HEK293 (cell line): ENCODE data around the gene MBP.

Experiments
- CTCF ChIA-PET: fragments of 350-600 bp; formaldehyde crosslinking; extraction: SDS; loops from one replicate; lab custom pipeline; 2021; ENCODE audit warnings: antibody characterized with exemption; lab: Yijun Ruan, JAX
- POLR2A ChIA-PET: fragments of 300-600 bp; formaldehyde crosslinking; extraction: SDS; loops from one replicate; lab custom pipeline; 2020; ENCODE audit warnings: antibody characterized with exemption, inconsistent platforms; lab: Yijun Ruan, JAX
- H3K27ac ChIP-seq: fragments of 200-500 bp; sonication (Bioruptor generic); 2 replicates; pipeline ENCODE4 v1.5.1; 2014; ENCODE audit warnings: low read depth, low read length, control low read depth, inconsistent platforms; ENCODE audit errors: extremely low read depth
- H3K36me3 ChIP-seq, 2 experiments: fragments of 200-500 bp in 1 of 2; sonication (Bioruptor generic) in 1 of 2; 1 replicate in 1 of 2; 2 replicates in 1 of 2; pipeline ENCODE4 v1.5.1; 2014 to 2017; ENCODE audit warnings: inconsistent platforms in 2 of 2, low read length in 2 of 2; ENCODE audit not compliant: control insufficient read depth in 2 of 2, insufficient read depth in 1 of 2
- H3K4me1 ChIP-seq: fragments of 200-500 bp; sonication (Bioruptor generic); 2 replicates; pipeline ENCODE4 v1.5.1; 2014; ENCODE audit warnings: mild to moderate bottlenecking, low read length, inconsistent platforms; ENCODE audit not compliant: control insufficient read depth, insufficient read depth
- H3K4me3 ChIP-seq: 2 replicates; pipeline ENCODE4 v1.5.1; 2011; ENCODE audit warnings: low read depth, mild to moderate bottlenecking, control low read depth, low read length, moderate library complexity
- H3K9me3 ChIP-seq: fragments of 200-500 bp; sonication (Bioruptor generic); 2 replicates; pipeline ENCODE4 v1.5.1; 2014; ENCODE audit warnings: low read depth, low read length, inconsistent platforms; ENCODE audit not compliant: control insufficient read depth, insufficient read depth
- EGR2 ChIP-seq: fragments of 450-650 bp; formaldehyde crosslinking; IDR thresholded peaks from 2 replicates; pipeline ENCODE4 v1.5.1; 2016; ENCODE audit warnings: low read depth, missing biosample characterization, missing genetic modification characterization
- GLI2 ChIP-seq: fragments of 450-650 bp; formaldehyde crosslinking; IDR thresholded peaks from 2 replicates; pipeline ENCODE4; 2017; ENCODE audit warnings: missing biosample characterization, missing genetic modification characterization, low read depth, borderline replicate concordance
- HOXC10 ChIP-seq: sonication (generic); formaldehyde crosslinking; IDR thresholded peaks from 2 replicates; pipeline ENCODE4 v1.8.1; 2023; ENCODE audit warnings: mild to moderate bottlenecking, missing genetic modification reagents
- IKZF3 ChIP-seq: fragments of 450-650 bp; IDR thresholded peaks from 2 replicates; pipeline ENCODE4 v1.5.0; 2018; ENCODE audit warnings: missing biosample characterization, mild to moderate bottlenecking, missing genetic modification characterization, moderate library complexity
- KLF10 ChIP-seq: fragments of 450-650 bp; IDR thresholded peaks from 2 replicates; pipeline ENCODE4 v1.5.1; 2018; ENCODE audit warnings: missing biosample characterization, mild to moderate bottlenecking, missing genetic modification characterization
- TCF7L2 ChIP-seq: IDR thresholded peaks from 2 replicates; pipeline ENCODE4 v1.6.1; 2011; ENCODE audit warnings: low read depth, mild to moderate bottlenecking, inconsistent platforms, low read length, moderate library complexity, borderline replicate concordance
- ZFHX2 ChIP-seq: fragments of 450-650 bp; formaldehyde crosslinking; conservative IDR thresholded peaks from 2 replicates; pipeline ENCODE4 v1.5.1; 2016; ENCODE audit warnings: missing biosample characterization, missing genetic modification characterization
- ZNF114 ChIP-seq: fragments of 450-650 bp; formaldehyde crosslinking; IDR thresholded peaks from 2 replicates; pipeline ENCODE4 v1.5.0; 2017; ENCODE audit warnings: missing biosample characterization, missing genetic modification characterization
- ZNF16 ChIP-seq: fragments of 450-650 bp; formaldehyde crosslinking; IDR thresholded peaks from 2 replicates; pipeline ENCODE4 v1.5.1; 2016; ENCODE audit warnings: low read depth, missing biosample characterization, missing genetic modification characterization
- ZNF169 ChIP-seq: fragments of 450-650 bp; formaldehyde crosslinking; IDR thresholded peaks from 2 replicates; pipeline ENCODE4 v1.5.1; 2016; ENCODE audit warnings: missing biosample characterization, missing genetic modification characterization
- ZNF548 ChIP-seq: fragments of 450-650 bp; formaldehyde crosslinking; IDR thresholded peaks from 2 replicates; pipeline ENCODE4 v1.5.1; 2016; ENCODE audit warnings: missing biosample characterization, missing genetic modification characterization
- ZNF560 ChIP-seq: fragments of 450-650 bp; formaldehyde crosslinking; IDR thresholded peaks from 2 replicates; pipeline ENCODE4 v1.5.1; 2017; ENCODE audit warnings: missing biosample characterization, missing genetic modification characterization, borderline replicate concordance
- ZNF561 ChIP-seq: fragments of 450-650 bp; IDR thresholded peaks from 2 replicates; pipeline ENCODE4 v1.5.1; 2018; ENCODE audit warnings: missing biosample characterization, missing genetic modification characterization, borderline replicate concordance
- ZNF660 ChIP-seq: fragments of 450-650 bp; IDR thresholded peaks from 2 replicates; pipeline ENCODE4 v1.5.1; 2018; ENCODE audit warnings: missing biosample characterization, mild to moderate bottlenecking, missing genetic modification characterization
- ZNF830 ChIP-seq: fragments of 450-650 bp; IDR thresholded peaks from 2 replicates; pipeline ENCODE4 v1.5.0; 2018; ENCODE audit warnings: missing biosample characterization, missing genetic modification characterization, low read depth, mild to moderate bottlenecking, moderate library complexity
- ZSCAN30 ChIP-seq: fragments of 450-650 bp; IDR thresholded peaks from 2 replicates; pipeline ENCODE4 v1.5.1; 2018; ENCODE audit warnings: missing biosample characterization, mild to moderate bottlenecking, missing genetic modification characterization, moderate library complexity
- TF ChIP-seq, protein P1 (sequence below): fragments of 450-650 bp; formaldehyde crosslinking; IDR thresholded peaks from 2 replicates; pipeline ENCODE4 v1.5.1; 2016; ENCODE audit warnings: missing biosample characterization, missing genetic modification characterization
- TF ChIP-seq, protein P2 (sequence below): fragments of 450-650 bp; formaldehyde crosslinking; IDR thresholded peaks from 2 replicates; pipeline ENCODE4 v1.5.1; 2016; ENCODE audit warnings: missing biosample characterization, missing genetic modification characterization
- TF ChIP-seq, protein P3 (sequence below): fragments of 450-650 bp; formaldehyde crosslinking; IDR thresholded peaks from 2 replicates; pipeline ENCODE4 v1.5.1; 2016; ENCODE audit warnings: missing biosample characterization, missing genetic modification characterization
- TF ChIP-seq, protein P4 (sequence below): fragments of 450-650 bp; formaldehyde crosslinking; IDR thresholded peaks from 2 replicates; pipeline ENCODE4 v1.5.1; 2016; ENCODE audit warnings: missing biosample characterization, missing genetic modification characterization, borderline replicate concordance
- TF ChIP-seq, protein P5 (sequence below): fragments of 450-650 bp; formaldehyde crosslinking; IDR thresholded peaks from 2 replicates; pipeline ENCODE4 v1.5.1; 2016; ENCODE audit warnings: missing biosample characterization, missing genetic modification characterization
- TF ChIP-seq, protein P6 (sequence below): fragments of 450-650 bp; formaldehyde crosslinking; IDR thresholded peaks from 2 replicates; pipeline ENCODE4 v1.5.1; 2016; ENCODE audit warnings: missing biosample characterization, missing genetic modification characterization

The MBP gene

DNA sequence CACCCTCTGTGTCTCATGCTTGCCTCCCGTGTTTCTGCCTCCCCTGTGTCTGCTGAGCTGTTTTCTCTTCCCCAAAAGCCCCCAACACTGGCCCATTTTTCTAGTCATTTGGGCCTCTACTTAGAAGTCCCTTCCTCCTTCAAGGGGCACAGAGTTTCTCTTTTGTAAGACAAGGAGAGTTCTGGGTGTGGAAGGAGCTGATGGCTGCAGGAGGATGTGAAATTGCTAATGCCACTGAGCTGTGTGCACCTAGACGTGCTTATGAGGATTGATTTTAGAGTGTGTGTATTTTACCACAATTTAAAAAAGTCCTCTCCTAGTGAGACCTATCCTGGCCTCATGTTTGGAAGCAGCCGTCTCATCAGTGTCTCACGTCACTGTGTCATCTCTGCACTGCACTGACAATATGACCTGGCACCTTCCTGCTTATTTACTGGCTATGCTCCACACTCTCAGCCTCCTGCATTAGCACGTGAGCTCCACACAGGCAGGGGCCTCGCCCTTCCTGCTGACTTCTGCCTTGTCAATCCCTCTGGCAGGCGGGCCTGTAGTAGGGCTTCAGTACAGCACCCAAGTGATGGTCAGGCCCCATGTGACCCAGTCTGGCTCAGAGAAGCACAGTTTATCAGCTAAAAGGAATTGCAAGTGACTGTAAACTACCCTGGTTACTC lies 8.0 kb upstream of the MBP start (continued):
- TF ChIP-seq ZNF660 (tag by site-specific recombination) = no peak
- TF ChIP-seq, protein P1, sequence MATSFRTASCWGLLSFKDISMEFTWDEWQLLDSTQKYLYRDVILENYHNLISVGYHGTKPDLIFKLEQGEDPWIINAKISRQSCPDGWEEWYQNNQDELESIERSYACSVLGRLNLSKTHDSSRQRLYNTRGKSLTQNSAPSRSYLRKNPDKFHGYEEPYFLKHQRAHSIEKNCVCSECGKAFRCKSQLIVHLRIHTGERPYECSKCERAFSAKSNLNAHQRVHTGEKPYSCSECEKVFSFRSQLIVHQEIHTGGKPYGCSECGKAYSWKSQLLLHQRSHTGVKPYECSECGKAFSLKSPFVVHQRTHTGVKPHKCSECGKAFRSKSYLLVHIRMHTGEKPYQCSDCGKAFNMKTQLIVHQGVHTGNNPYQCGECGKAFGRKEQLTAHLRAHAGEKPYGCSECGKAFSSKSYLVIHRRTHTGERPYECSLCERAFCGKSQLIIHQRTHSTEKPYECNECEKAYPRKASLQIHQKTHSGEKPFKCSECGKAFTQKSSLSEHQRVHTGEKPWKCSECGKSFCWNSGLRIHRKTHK (tag by site-specific recombination) = no peak
- TF ChIP-seq, protein P2, sequence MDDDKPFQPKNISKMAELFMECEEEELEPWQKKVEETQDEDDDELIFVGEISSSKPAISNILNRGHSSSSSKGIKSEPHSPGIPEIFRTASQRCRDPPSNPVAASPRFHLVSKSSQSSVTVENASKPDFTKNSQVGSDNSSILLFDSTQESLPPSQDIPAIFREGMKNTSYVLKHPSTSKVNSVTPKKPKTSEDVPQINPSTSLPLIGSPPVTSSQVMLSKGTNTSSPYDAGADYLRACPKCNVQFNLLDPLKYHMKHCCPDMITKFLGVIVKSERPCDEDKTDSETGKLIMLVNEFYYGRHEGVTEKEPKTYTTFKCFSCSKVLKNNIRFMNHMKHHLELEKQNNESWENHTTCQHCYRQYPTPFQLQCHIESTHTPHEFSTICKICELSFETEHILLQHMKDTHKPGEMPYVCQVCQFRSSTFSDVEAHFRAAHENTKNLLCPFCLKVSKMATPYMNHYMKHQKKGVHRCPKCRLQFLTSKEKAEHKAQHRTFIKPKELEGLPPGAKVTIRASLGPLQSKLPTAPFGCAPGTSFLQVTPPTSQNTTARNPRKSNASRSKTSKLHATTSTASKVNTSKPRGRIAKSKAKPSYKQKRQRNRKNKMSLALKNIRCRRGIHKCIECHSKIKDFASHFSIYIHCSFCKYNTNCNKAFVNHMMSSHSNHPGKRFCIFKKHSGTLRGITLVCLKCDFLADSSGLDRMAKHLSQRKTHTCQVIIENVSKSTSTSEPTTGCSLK (tag by site-specific recombination) = no peak
- TF ChIP-seq, protein P3, sequence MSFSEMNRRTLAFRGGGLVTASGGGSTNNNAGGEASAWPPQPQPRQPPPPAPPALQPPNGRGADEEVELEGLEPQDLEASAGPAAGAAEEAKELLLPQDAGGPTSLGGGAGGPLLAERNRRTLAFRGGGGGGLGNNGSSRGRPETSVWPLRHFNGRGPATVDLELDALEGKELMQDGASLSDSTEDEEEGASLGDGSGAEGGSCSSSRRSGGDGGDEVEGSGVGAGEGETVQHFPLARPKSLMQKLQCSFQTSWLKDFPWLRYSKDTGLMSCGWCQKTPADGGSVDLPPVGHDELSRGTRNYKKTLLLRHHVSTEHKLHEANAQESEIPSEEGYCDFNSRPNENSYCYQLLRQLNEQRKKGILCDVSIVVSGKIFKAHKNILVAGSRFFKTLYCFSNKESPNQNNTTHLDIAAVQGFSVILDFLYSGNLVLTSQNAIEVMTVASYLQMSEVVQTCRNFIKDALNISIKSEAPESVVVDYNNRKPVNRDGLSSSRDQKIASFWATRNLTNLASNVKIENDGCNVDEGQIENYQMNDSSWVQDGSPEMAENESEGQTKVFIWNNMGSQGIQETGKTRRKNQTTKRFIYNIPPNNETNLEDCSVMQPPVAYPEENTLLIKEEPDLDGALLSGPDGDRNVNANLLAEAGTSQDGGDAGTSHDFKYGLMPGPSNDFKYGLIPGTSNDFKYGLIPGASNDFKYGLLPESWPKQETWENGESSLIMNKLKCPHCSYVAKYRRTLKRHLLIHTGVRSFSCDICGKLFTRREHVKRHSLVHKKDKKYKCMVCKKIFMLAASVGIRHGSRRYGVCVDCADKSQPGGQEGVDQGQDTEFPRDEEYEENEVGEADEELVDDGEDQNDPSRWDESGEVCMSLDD (tag by site-specific recombination) = no peak

DNA sequence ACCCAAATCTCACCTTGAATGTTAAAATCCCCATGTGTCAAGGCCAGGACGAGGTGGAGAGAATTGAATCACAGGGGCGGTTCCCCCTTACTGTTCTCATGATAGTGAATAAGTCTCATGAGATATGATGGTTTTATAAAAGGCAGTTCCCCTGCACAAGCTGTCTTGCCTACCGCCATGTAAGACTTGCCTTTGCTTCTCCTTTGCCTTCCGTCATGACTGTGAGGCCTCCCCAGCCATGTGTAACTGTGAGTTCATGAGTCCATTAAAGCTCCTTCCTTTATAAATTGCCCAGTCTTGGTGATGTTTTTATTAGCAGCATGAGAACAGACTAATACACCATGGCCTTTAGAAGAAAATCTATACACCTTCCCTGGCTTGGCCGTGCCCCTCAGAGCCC lies 7.4 kb upstream of the MBP start:
- no peak for TF ChIP-seq ZNF548 (tag by site-specific recombination)
- TF ChIP-seq ZSCAN30 = no peak
- TF ChIP-seq, protein P4, sequence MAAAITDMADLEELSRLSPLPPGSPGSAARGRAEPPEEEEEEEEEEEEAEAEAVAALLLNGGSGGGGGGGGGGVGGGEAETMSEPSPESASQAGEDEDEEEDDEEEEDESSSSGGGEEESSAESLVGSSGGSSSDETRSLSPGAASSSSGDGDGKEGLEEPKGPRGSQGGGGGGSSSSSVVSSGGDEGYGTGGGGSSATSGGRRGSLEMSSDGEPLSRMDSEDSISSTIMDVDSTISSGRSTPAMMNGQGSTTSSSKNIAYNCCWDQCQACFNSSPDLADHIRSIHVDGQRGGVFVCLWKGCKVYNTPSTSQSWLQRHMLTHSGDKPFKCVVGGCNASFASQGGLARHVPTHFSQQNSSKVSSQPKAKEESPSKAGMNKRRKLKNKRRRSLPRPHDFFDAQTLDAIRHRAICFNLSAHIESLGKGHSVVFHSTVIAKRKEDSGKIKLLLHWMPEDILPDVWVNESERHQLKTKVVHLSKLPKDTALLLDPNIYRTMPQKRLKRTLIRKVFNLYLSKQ = no peak
- no peak for TF ChIP-seq ZNF114 (tag by site-specific recombination)
- TF ChIP-seq ZNF830 (tag by site-specific recombination) = no peak
- TF ChIP-seq EGR2 = no peak
- TF ChIP-seq, protein P5, sequence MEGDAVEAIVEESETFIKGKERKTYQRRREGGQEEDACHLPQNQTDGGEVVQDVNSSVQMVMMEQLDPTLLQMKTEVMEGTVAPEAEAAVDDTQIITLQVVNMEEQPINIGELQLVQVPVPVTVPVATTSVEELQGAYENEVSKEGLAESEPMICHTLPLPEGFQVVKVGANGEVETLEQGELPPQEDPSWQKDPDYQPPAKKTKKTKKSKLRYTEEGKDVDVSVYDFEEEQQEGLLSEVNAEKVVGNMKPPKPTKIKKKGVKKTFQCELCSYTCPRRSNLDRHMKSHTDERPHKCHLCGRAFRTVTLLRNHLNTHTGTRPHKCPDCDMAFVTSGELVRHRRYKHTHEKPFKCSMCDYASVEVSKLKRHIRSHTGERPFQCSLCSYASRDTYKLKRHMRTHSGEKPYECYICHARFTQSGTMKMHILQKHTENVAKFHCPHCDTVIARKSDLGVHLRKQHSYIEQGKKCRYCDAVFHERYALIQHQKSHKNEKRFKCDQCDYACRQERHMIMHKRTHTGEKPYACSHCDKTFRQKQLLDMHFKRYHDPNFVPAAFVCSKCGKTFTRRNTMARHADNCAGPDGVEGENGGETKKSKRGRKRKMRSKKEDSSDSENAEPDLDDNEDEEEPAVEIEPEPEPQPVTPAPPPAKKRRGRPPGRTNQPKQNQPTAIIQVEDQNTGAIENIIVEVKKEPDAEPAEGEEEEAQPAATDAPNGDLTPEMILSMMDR (tag by site-specific recombination) = no peak
- no peak for TF ChIP-seq ZNF560 (tag by site-specific recombination)
- no peak for TF ChIP-seq IKZF3 (tag by site-specific recombination)
- TF ChIP-seq ZNF16 = no peak
- no peak for TF ChIP-seq KLF10 (tag by site-specific recombination)
- TF ChIP-seq TCF7L2 = no peak
- TF ChIP-seq ZNF169 = no peak
- TF ChIP-seq, protein P6, sequence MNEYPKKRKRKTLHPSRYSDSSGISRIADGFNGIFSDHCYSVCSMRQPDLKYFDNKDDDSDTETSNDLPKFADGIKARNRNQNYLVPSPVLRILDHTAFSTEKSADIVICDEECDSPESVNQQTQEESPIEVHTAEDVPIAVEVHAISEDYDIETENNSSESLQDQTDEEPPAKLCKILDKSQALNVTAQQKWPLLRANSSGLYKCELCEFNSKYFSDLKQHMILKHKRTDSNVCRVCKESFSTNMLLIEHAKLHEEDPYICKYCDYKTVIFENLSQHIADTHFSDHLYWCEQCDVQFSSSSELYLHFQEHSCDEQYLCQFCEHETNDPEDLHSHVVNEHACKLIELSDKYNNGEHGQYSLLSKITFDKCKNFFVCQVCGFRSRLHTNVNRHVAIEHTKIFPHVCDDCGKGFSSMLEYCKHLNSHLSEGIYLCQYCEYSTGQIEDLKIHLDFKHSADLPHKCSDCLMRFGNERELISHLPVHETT (tag by site-specific recombination) = no peak
- TF ChIP-seq HOXC10 = no peak
- no peak for TF ChIP-seq ZFHX2 (tag by site-specific recombination)
- TF ChIP-seq ZNF561 (tag by site-specific recombination) = no peak
- no peak for TF ChIP-seq GLI2 (tag by site-specific recombination)
- Histone ChIP-seq H3K9me3 (no peaks in the 10 kb centered on the region; the same call in 1 of the 2 replicates), H3K36me3 (no peaks in the 10 kb centered on the region), H3K4me1 (no peaks in the 10 kb centered on the region), H3K27ac (no peak overlapping the region), H3K4me3 (no peak overlapping the region)
- ChIA-PET POLR2A (no interaction called here), CTCF (interaction anchor here (0.6 to 1.1 kb wide), 2 partner anchors 12 to 137 kb away, joined by 3 read pairs; no protein-coding TSS in a partner anchor)
